Vagina (tissue), 2 donors: Measurements from ENCODE around the gene ANKS1B. TPM values are rescaled to one million over a fixed set of nuclear protein-coding genes. Genes with fewer than 3 reads are reported as not detected.

Experiments
- DNase-seq, 2 donors: peaks; one replicate each; pipeline ENCODE4 v3.0.0-alpha.2; 2017; ENCODE audit errors: extremely low spot score in 2 of 2
- H3K27ac ChIP-seq: fragments of 200-600 bp; sonication (generic); one replicate; pipeline ENCODE4 v1.5.1; 2019
- H3K27me3 ChIP-seq: fragments of 200-600 bp; sonication (generic); one replicate; pipeline ENCODE4 v1.5.1; 2019
- H3K36me3 ChIP-seq, 2 donors: fragments of 200-600 bp; sonication (generic); one replicate each; pipeline ENCODE4 v1.5.1; 2017 to 2019
- H3K4me1 ChIP-seq: fragments of 200-600 bp; sonication (generic); one replicate; pipeline ENCODE4 v1.5.1; 2019
- H3K4me3 ChIP-seq, 2 donors: fragments of 200-600 bp; sonication (generic); 1 replicate in 1 of 2; 2 replicates in 1 of 2; pipeline ENCODE4 v1.5.1; 2016 to 2019
- H3K9me3 ChIP-seq: fragments of 200-600 bp; sonication (generic); one replicate; pipeline ENCODE4 v1.5.1; 2019
- CTCF ChIP-seq, 3 experiments: fragments of 450-650 bp in 2 of 3; fragments of 200-600 bp in 1 of 3; sonication (generic) in 1 of 3; IDR thresholded peaks; one replicate each; pipeline ENCODE4 v1.5.1; 2017 to 2019; ENCODE audit warnings: antibody characterized with exemption in 3 of 3, mild to moderate bottlenecking in 2 of 3, moderate library complexity in 2 of 3
- POLR2A ChIP-seq, 2 donors: fragments of 450-650 bp; IDR thresholded peaks; one replicate each; pipeline ENCODE4 v1.6.1; 2017; ENCODE audit warnings: antibody characterized with exemption in 2 of 2, mild to moderate bottlenecking in 2 of 2, moderate library complexity in 2 of 2
- POLR2AphosphoS5 ChIP-seq, 2 donors: sonication (generic); formaldehyde crosslinking; IDR thresholded peaks; one replicate each; pipeline ENCODE4 v1.9.0; 2017; ENCODE audit warnings: antibody characterized with exemption in 2 of 2, mild to moderate bottlenecking in 2 of 2, low read depth in 1 of 2; ENCODE audit not compliant: insufficient read depth in 1 of 2
- intact Hi-C: fragments of 100-400 bp; cut with DNase I; formaldehyde crosslinking; loops from one replicate; pipeline ENCODE4 v1.15.1; 2023
- total RNA-seq: library from RNA; depleted of rRNA; stranded (reverse); fragments of >200 nt; gene quantifications from one replicate; pipeline ENCODE4 v1.2.3, GENCODE V29; 2016

ANKS1B gene
- total RNA-seq, 1 donor from 2014 or later: 11.5 TPM

DNA sequence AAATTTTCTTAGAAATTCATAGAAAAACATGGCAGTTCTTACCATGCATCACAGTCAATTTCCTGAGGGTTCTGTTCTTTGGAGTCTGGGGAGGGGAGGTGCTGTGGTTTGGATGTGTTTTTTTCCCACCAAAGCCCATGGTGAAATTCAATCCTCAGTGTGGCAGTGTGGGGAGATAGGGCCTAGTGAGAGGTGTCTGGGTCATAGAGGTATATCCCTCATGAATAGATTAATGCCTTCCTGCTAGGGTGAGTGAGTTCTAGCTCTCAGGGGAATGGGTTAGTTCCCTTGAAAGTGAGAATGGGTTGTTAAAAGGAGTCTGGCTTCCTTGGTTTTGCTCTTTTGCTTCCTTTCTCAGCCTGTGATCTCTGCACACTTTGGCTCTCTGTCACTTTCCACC is 1061.9 kb downstream of the ANKS1B start:
- no peak for DNase-seq
- H3K4me3 ChIP-seq: no peak overlapping the region
- intact Hi-C loops: no loop called here
- H3K9me3 ChIP-seq: no peaks in the 10 kb centered on the region
- H3K36me3 ChIP-seq: no peaks in the 10 kb centered on the region
- no peak for TF ChIP-seq CTCF (IDR thresholded peaks at IDR 0.05)
- TF ChIP-seq POLR2A (IDR thresholded peaks at IDR 0.05): no peak
- TF ChIP-seq POLR2AphosphoS5 (IDR thresholded peaks at IDR 0.05; ENCODE audit: insufficient read depth in 1 of 2, low read depth in 1 of 2): no peak
- H3K27ac ChIP-seq: no peak overlapping the region
- H3K27me3 ChIP-seq: no peaks in the 10 kb centered on the region
- H3K4me1 ChIP-seq: no peaks in the 10 kb centered on the region

DNA sequence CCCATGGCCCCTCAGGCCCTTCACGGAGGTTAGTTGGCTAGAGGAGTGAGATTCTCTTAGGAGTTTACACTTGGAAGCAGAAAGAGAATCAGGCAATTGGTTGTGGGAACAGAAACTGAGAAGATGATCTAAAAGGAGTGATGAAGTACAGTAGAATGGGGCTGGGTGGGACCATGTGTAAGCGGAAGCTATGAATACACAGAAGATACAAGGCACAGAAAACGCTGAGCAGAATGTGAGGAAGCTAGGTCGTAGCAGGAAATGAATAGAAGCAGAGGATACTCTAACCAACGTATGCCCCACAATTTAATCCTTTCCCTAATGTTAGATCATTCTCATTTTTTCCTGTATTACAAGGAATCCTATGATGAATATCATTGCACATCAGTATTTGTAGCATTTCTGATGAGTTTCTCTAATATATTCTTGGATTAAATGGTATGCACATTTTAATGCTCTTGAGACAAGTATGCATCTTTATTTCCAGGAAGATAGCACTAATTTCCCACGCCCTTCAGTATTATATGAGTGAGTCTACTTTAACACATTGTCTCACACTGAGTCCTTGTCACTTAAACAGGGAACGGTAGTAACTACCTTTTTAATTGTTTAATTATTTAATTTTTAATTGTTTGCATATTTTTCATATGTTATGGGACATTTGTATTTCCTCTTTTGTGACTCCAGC is 1066.4 kb downstream of the ANKS1B start:
- DNase-seq: no peak
- intact Hi-C loops: no loop called here
- no peaks in the 10 kb centered on the region for H3K9me3 ChIP-seq
- H3K27ac ChIP-seq: no peak overlapping the region
- H3K36me3 ChIP-seq: no peaks in the 10 kb centered on the region
- no peak overlapping the region for H3K4me3 ChIP-seq
- no peaks in the 10 kb centered on the region for H3K27me3 ChIP-seq
- TF ChIP-seq POLR2A (IDR thresholded peaks at IDR 0.05): no peak
- no peak for TF ChIP-seq POLR2AphosphoS5 (IDR thresholded peaks at IDR 0.05; ENCODE audit: insufficient read depth in 1 of 2, low read depth in 1 of 2)
- TF ChIP-seq CTCF (IDR thresholded peaks at IDR 0.05): no peak
- H3K4me1 ChIP-seq: no peaks in the 10 kb centered on the region

- Histone ChIP-seq H3K4me3 (no peak overlapping the region), H3K36me3 (no peaks in the 10 kb centered on the region), H3K27ac (no peak overlapping the region), H3K4me1 (no peaks in the 10 kb centered on the region), H3K9me3 (no peaks in the 10 kb centered on the region), H3K27me3 (no peaks in the 10 kb centered on the region)
- no peak for DNase-seq
- TF ChIP-seq POLR2AphosphoS5 (IDR thresholded peaks at IDR 0.05; ENCODE audit: insufficient read depth in 1 of 2, low read depth in 1 of 2): no peak
- no peak for TF ChIP-seq CTCF (IDR thresholded peaks at IDR 0.05)
- TF ChIP-seq POLR2A (IDR thresholded peaks at IDR 0.05): no peak
- intact Hi-C loops: no loop called here
Observed at GRCh38 chr12:98916106-98916505, 1068.6 kb downstream of the ANKS1B start.

DNA sequence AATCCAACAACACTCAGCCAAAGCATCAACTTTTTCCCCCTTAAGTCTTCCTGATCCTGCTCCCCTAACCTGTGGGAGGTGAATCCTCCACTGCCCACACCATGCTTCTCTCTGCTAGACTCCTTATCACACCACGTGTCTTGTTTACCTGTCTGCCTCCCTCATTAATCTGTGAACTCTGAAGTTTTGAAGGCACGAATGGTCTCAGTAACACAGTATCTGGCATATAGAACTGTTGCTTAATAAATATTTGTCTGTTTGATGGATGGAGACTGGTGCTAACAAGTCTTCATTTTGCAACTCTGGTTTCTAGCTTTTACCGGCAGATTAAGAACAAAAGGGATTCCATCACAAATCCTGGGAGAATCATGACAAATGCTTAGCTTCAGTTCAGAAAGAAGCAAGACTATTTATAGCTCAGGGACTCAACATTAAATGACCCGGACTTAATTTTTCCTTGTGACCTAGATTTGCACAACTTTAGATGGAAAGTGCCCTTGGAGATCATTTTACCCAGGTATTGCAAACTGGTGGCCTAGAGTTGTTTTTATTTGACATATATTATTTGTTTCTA is 1072.2 kb downstream of the ANKS1B start:
- intact Hi-C loops: no loop called here
- H3K36me3 ChIP-seq: no peaks in the 10 kb centered on the region
- no peak for DNase-seq
- H3K27ac ChIP-seq: no peak overlapping the region
- no peaks in the 10 kb centered on the region for H3K4me1 ChIP-seq
- no peaks in the 10 kb centered on the region for H3K9me3 ChIP-seq
- no peak overlapping the region for H3K4me3 ChIP-seq
- no peaks in the 10 kb centered on the region for H3K27me3 ChIP-seq
- TF ChIP-seq POLR2A (IDR thresholded peaks at IDR 0.05) (no peak), POLR2AphosphoS5 (IDR thresholded peaks at IDR 0.05; ENCODE audit: insufficient read depth in 1 of 2, low read depth in 1 of 2) (no peak), CTCF (IDR thresholded peaks at IDR 0.05) (no peak)

- intact Hi-C loops: no loop called here
- no peaks in the 10 kb centered on the region for H3K27me3 ChIP-seq
- DNase-seq: no peak
- no peak overlapping the region for H3K4me3 ChIP-seq
- no peaks in the 10 kb centered on the region for H3K4me1 ChIP-seq
- H3K9me3 ChIP-seq: no peaks in the 10 kb centered on the region
- no peak for TF ChIP-seq POLR2AphosphoS5 (IDR thresholded peaks at IDR 0.05; ENCODE audit: insufficient read depth in 1 of 2, low read depth in 1 of 2)
- no peak for TF ChIP-seq POLR2A (IDR thresholded peaks at IDR 0.05)
- TF ChIP-seq CTCF (IDR thresholded peaks at IDR 0.05): no peak
- H3K27ac ChIP-seq: no peak overlapping the region
- H3K36me3 ChIP-seq: no peaks in the 10 kb centered on the region
Observed at GRCh38 chr12:98911396-98911795, 1073.3 kb downstream of the ANKS1B start.
